ENCODE data around the gene SEL1L3.

SEL1L3 gene

GRCh38 chr4:25760048-25760447 is 102.7 kb downstream of the SEL1L3 start:
- H3K4me3 ChIP-seq (ENCODE audit: low read depth, low read length) = no peak overlapping the region
- no peak for TF ChIP-seq CTCF (IDR thresholded peaks at IDR 0.05; ENCODE audit: low read depth, low read length, missing control alignments)
- no peak for DNase-seq (ENCODE audit: low read depth)

DNA sequence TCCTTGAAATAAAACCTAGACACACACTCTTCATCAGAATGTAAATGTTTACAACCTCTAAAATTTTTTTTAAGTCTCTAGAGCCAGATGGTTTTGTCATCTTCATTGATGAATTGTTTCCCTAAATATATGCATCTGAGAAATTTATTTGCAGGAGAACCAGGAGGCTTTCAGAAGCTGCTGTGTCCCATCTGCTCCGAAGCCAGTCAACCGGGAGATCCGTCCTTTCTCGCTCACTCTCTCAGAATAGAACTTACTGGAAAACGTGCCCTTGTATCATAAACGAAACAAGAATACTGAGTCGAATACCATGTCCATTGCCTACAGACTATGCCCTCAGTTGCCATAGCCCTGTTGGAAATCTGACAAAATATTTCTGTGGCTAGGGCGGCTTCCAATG is 103.7 kb downstream of the SEL1L3 start:
- no peak overlapping the region for H3K4me3 ChIP-seq (ENCODE audit: low read depth, low read length)
- no peak for TF ChIP-seq CTCF (IDR thresholded peaks at IDR 0.05; ENCODE audit: low read depth, low read length, missing control alignments)
- DNase-seq (ENCODE audit: low read depth) = no peak

- H3K4me3 ChIP-seq (ENCODE audit: low read depth, low read length) = no peak overlapping the region
- no peak for DNase-seq (ENCODE audit: low read depth)
- no peak for TF ChIP-seq CTCF (IDR thresholded peaks at IDR 0.05; ENCODE audit: low read depth, low read length, missing control alignments)
Observed at GRCh38 chr4:25757452-25757851, 105.3 kb downstream of the SEL1L3 start.

DNA sequence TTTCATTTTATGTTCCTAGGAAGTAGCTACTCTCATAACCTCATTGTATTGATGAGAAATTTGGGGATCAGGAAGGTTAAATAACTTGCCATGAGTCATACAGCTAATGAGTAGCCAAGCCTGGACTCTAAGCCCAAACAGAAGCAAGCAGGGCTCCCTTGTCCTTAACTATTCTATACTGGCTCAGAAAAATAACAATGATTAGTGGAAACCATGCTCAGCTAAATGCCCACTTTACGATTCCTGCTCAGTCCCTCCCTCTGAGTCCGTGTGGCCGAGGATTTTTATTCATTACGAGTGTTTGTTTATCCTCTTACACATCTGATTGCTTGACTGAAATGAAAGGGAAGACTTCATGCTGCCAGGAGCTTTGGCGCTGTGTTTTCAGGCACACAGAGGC is 106.3 kb downstream of the SEL1L3 start:
- TF ChIP-seq CTCF (IDR thresholded peaks at IDR 0.05; ENCODE audit: low read depth, low read length, missing control alignments) = no peak
- H3K4me3 ChIP-seq (ENCODE audit: low read depth, low read length) = no peak overlapping the region
- no peak for DNase-seq (ENCODE audit: low read depth)

DNA sequence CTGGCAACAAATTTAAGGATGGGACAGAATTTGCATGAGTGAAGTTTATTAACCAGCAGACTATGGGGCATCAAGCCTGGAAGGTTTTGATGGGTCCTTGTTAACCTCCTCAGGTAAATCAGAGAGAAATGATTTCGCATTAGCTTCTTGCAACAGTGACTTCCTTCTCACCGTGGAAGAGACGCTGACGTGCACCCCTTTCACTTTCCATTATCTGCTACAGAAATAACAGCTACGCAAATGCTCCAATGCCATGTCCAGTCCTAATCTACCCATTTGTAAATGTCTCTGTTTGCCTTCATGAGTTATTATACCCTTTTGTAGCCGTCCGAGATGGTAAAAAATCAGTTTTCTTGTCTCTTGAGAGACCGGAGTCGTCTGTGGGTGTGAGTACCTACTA is 106.9 kb downstream of the SEL1L3 start:
- no peak for TF ChIP-seq CTCF (IDR thresholded peaks at IDR 0.05; ENCODE audit: low read depth, low read length, missing control alignments)
- DNase-seq (ENCODE audit: low read depth) = no peak
- no peak overlapping the region for H3K4me3 ChIP-seq (ENCODE audit: low read depth, low read length)

DNA sequence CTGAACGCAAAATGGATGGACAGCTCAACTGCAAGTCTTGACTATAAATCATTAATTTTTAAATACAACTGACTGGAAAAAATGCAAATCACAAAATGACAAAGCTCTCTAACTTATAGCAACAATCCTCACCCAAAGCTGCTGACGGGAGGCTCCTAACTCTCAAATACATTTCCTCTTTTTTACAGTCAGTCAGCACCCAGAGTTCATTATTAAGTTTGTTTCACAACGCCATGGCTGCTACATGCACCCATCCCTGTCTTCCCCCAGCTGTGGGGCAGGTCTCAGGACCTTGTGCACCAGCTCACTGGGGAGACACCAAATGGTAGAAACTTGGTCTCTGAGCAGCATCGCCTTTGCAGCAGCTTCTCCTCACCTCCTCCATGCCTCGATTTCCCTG is 109.5 kb downstream of the SEL1L3 start:
- no peak for TF ChIP-seq CTCF (IDR thresholded peaks at IDR 0.05; ENCODE audit: low read depth, low read length, missing control alignments)
- no peak overlapping the region for H3K4me3 ChIP-seq (ENCODE audit: low read depth, low read length)

GRCh38 chr4:25750874-25751273 is 111.9 kb downstream of the SEL1L3 start:
- H3K4me3 ChIP-seq (ENCODE audit: low read depth, low read length) = no peak overlapping the region
- no peak for DNase-seq (ENCODE audit: low read depth)
- TF ChIP-seq CTCF (IDR thresholded peaks at IDR 0.05; ENCODE audit: low read depth, low read length, missing control alignments) = no peak

More for the DNA sequence above, 109.5 kb downstream of the SEL1L3 start:
- DNase-seq (ENCODE audit: low read depth) = no peak

Data from GM12864 (cell line).